ENCODE results near the gene LIX1.
"Not testable (repeated sequence)": the region's sequence is repeated elsewhere in the genome, so short reads cannot be mapped to it uniquely, and the experiment has no call there.

Gene LIX1

GRCh38 chr5:97181856-97182545, 39.6 kb upstream of the LIX1 start:
- no peak for DNase-seq (ENCODE audit: extremely low read depth, low read depth)
- peak overlapping the region; percentile 94 for H3K4me3 ChIP-seq (replicated peaks; ENCODE audit: low read depth, low read length)
- no peak for TF ChIP-seq CTCF (IDR thresholded peaks at IDR 0.05; ENCODE audit: low read depth, low read length, missing control alignments)

- H3K4me3 ChIP-seq (replicated peaks; ENCODE audit: low read depth, low read length); DNase-seq (ENCODE audit: extremely low read depth, low read depth): not testable (repeated sequence)
Observed at GRCh38 chr5:97179457-97179856, 37.0 kb upstream of the LIX1 start.

GRCh38 chr5:97172227-97172626, 29.8 kb upstream of the LIX1 start:
- no peak for TF ChIP-seq CTCF (IDR thresholded peaks at IDR 0.05; ENCODE audit: low read depth, low read length, missing control alignments)
- no peak overlapping the region for H3K4me3 ChIP-seq (replicated peaks; ENCODE audit: low read depth, low read length)
- no peak for DNase-seq (ENCODE audit: extremely low read depth, low read depth)

GRCh38 chr5:97171703-97172102, 29.3 kb upstream of the LIX1 start:
- TF ChIP-seq CTCF (IDR thresholded peaks at IDR 0.05; ENCODE audit: low read depth, low read length, missing control alignments), result no peak
- no peak overlapping the region for H3K4me3 ChIP-seq (replicated peaks; ENCODE audit: low read depth, low read length)
- no peak for DNase-seq (ENCODE audit: extremely low read depth, low read depth)

- no peak for TF ChIP-seq CTCF (IDR thresholded peaks at IDR 0.05; ENCODE audit: low read depth, low read length, missing control alignments)
- H3K4me3 ChIP-seq (replicated peaks; ENCODE audit: low read depth, low read length), result no peak overlapping the region
- no peak for DNase-seq (ENCODE audit: extremely low read depth, low read depth)
Observed at GRCh38 chr5:97167435-97167834, 25.0 kb upstream of the LIX1 start.

GRCh38 chr5:97165726-97166125, 23.3 kb upstream of the LIX1 start:
- H3K4me3 ChIP-seq (replicated peaks; ENCODE audit: low read depth, low read length), result no peak overlapping the region
- TF ChIP-seq CTCF (IDR thresholded peaks at IDR 0.05; ENCODE audit: low read depth, low read length, missing control alignments), result no peak
- no peak for DNase-seq (ENCODE audit: extremely low read depth, low read depth)

- TF ChIP-seq CTCF (IDR thresholded peaks at IDR 0.05; ENCODE audit: low read depth, low read length, missing control alignments), result no peak
- H3K4me3 ChIP-seq (replicated peaks; ENCODE audit: low read depth, low read length), result no peak overlapping the region
- DNase-seq (ENCODE audit: extremely low read depth, low read depth), result no peak
Observed at GRCh38 chr5:97164846-97165245, 22.4 kb upstream of the LIX1 start.

Data from HFF-Myc (cell line).